ENCODE measurements around the gene LRRC59.
A peak's percentile ranks its signal among the peaks of the same experiment; 100 is the strongest.

Gene LRRC59

GRCh38 chr17:50361561-50362480 is 35.5 kb downstream of the LRRC59 start:
- peak; percentile 88 for DNase-seq (ENCODE audit: low spot score)

DNA sequence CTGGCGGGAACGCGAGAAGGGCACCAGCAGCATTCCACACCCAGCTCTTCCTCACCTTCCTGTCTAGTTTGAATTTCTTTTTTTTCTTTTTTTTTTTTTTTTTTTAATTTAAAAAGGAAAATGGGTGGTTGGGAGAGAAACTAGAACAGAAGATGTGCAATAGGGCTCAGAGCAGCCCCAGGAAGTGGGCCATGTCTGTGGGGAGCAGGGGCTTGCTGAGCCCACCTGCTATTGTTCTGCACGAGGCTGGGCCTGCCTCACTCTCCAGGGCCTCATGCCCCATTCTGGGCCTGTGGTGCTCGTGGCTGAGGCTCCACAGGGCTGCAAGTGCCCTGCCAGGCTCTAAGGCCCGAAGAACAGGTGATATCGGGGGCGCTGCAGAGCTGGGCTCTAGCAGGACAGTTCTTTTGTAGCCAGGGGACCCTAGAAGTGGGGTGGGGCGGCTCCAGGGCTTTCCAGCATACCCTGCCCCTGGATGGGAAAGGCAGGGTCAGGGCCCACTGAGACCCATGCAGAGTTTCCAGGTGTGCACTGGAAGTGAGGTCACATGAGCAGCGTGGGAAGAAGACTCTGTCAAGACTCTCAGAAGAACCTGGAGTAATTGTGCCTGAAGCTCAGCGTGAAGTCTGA is 36.7 kb downstream of the LRRC59 start:
- DNase-seq (ENCODE audit: low spot score): no peak

DNA sequence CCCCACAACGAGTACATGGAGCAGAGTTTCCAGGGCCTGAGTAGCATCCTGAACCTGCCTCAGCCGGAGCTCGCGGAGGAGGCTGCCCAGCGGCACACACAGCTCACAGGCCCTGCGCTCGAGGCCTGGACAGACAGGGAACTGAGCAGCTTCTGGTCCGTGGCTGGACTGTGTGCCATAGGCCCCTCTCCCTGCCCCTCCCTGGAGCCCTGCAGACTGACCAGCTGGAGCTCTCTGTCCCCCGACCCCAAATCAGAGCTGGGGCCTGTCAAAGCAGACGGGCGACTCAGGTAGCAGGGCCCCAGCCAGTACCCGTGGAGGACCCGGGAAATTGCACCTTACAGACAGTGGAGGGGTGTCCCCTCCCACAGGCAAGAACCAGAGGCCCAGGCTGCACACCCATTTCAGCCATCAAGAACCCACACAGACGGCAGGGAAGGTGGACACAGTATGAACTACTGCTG is 37.3 kb downstream of the LRRC59 start:
- DNase-seq (ENCODE audit: low spot score): no peak

- DNase-seq (ENCODE audit: low spot score): no peak
Observed at GRCh38 chr17:50359005-50359699, 38.2 kb downstream of the LRRC59 start.

GRCh38 chr17:50358177-50358576 is 39.1 kb downstream of the LRRC59 start:
- no peak for DNase-seq (ENCODE audit: low spot score)

DNA sequence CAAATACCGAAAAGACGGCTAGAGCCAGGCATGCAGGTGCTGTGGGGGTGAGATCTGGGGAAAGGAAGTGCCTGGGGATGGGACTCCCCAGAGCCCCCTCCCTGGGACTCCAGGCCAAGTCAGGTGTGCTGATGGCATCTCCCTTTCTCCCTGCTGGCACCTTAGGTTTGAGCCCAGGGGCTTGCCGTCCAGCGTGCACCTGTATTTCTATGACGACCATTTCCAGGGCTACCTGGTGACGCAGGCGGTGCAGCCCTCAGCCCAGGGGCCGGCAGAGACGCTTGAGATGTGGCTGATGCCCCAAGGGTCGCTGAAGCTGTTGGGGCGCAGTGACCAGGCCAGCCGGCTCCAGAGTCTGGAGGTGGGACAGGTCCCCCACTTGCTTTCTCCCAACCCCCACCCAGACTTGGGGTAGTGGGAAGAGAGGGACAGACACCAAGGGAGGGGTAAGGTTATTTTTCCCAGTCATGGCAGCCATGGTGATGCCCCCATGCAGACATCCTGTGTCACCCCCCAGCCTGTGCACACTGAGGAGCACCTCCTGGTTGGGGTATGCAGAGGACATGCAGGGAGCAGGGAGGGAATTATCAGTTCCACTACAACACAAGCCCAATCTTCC is 40.3 kb downstream of the LRRC59 start:
- no peak for DNase-seq (ENCODE audit: low spot score)

GRCh38 chr17:50356418-50356817 is 40.9 kb downstream of the LRRC59 start:
- DNase-seq (ENCODE audit: low spot score): no peak

DNA sequence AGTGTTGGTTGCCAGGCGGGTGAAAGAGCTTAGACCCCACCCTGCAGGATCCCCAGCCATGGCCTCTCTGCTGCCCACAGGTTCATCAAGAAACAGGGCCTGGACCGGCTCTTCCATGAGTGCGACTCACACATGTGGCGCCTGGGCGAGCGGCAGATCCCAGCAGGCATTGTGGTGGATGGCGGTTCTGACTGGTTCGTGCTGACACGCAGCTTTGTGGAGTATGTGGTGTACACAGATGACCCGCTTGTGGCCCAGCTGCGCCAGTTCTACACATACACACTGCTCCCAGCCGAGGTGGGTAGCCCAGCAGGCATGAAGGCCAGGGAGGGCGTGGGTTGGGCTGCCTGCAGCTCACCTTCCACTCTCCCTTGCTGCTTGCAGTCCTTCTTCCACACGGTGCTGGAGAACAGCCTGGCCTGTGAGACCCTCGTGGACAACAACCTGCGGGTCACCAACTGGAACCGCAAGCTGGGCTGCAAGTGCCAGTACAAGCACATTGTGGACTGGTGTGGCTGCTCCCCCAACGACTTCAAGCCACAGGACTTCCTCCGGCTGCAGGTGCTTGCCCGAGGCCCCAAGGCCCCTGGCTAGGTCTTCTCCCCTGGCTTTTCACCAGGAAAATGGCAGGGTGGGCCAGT is 41.5 kb downstream of the LRRC59 start:
- no peak for DNase-seq (ENCODE audit: low spot score)

- DNase-seq (ENCODE audit: low spot score): no peak
Observed at GRCh38 chr17:50355336-50355700, 42.0 kb downstream of the LRRC59 start.

DNA sequence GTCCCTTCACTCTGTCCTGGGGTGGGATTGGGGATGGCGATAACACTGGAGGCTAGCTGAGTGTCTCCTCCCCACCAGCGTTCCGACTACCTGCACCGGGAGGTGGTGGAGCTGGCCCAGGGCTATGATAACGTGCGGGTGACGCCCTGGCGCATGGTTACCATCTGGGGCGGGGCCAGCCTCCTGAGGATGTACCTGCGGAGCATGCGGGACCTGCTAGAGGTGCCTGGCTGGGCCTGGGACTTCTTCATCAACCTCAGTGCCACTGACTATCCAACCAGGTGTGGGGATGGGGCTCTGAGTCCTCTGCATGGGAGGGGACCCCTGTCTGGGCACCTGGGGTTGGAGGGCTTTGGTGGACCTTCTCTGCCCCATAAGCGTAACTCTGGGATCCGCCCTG is 42.5 kb downstream of the LRRC59 start:
- no peak for DNase-seq (ENCODE audit: low spot score)

- no peak for DNase-seq (ENCODE audit: low spot score)
Observed at GRCh38 chr17:50354198-50354597, 43.1 kb downstream of the LRRC59 start.

DNA sequence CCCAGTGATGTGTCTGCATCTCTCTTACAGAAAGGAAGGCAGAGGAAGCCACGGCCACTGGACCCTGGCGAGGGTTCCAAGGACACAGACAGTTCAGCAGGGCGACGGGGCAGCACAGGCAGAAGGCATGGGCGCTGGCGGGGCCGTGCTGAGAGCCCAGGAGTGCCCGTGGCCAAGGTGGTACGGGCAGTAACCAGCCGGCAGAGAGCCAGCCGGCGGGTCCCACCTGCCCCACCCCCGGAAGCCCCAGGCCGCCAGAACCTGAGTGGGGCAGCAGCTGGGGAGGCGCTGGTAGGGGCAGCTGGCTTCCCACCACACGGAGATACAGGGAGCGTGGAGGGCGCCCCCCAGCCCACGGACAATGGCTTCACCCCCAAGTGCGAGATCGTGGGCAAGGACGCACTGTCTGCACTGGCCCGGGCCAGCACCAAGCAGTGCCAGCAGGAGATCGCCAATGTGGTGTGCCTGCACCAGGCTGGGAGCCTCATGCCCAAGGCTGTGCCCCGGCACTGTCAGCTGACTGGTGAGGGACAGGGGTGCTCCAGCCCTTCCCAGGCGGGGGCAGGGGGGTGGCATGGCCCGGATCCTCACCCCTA is 43.6 kb downstream of the LRRC59 start:
- no peak for DNase-seq (ENCODE audit: low spot score)

GRCh38 chr17:50352693-50353599 is 44.4 kb downstream of the LRRC59 start:
- no peak for DNase-seq (ENCODE audit: low spot score)

DNA sequence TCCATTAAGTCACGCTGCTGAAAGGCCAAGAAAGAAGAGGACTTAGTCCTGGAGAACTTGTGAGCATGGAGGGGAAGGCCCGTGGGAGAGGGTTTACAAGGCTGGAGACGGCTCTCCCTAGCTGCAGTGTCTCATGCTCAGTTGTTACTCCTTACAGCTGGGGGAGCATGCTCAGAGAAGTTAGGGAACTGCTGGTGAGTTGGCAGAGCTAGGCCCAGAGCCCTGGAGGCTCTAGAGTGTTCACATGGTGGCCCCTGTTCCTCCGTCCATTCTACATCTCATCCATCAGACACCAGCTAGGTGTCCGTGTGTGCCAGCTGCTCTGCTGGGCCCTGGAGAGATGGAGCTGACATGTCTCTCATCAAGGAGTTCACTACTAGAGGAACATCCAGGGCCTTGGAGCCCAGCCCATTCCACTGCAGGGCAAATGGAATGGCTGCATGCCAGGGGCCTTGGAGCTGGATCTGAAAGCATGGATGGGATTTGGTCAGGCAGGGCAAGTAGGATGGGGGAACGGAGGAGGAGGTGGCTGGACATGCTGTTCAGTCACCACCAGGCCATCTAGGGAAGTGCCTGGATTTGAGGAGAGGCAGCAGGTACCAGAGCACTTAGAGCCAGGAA is 45.1 kb downstream of the LRRC59 start:
- no peak for DNase-seq (ENCODE audit: low spot score)

DNA sequence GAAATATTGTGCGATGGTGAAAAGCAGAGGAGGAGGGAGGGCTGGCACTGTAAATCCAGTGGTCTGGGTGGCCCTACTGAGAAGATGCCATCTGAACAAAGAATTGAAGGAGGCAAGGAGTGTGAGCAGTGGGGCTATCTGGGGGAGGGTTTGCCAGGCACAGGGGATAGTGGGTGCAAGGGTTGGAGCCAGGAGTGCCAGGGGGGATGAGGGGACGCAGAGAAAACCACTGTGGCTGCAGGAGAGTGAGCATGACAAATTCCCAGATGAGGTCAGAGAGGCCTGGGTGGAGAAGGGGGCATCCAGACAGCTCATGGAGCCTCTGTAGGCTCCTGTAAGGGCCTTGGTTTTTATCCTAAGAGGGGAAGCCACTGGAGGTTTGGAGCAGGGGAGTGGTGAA is 46.6 kb downstream of the LRRC59 start:
- DNase-seq (ENCODE audit: low spot score): no peak

- DNase-seq (ENCODE audit: low spot score): no peak
Observed at GRCh38 chr17:50349243-50349600, 48.1 kb downstream of the LRRC59 start.

DNA sequence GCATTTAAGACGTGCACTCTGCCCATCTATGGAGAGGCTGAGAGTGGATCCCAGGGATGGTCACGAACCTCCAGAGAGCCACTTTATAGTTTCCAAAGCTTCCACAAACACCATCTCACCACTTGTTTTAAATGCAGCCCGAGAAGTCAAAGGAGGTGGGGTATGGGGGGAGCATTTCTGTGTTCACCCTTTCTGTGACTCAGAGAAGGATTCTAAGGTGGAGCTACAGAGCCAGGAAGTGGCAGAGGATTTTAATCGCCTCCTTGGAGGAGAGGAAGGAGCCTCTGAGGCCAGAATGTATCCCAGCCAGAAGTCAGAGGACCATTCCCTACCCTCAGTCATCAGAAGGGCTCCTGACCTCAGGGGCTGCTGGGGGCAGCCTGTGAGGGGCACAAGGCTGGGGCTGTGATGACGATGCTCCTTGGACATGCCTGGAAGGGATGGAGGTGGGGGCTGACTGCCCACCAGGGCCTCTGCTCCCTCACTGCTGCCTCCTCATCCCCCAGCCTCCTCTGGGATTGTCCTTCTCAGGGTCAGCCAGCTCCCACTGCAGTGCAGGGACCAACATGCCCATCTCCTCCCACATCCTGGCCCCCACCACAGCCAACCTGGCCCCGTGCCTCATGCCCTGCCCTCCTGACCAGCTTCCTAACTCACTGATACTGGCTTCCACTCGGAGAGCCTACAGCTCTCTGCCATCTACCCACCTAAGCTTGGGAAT is 48.6 kb downstream of the LRRC59 start:
- peak; percentile 69 for DNase-seq (ENCODE audit: low spot score)

DNA sequence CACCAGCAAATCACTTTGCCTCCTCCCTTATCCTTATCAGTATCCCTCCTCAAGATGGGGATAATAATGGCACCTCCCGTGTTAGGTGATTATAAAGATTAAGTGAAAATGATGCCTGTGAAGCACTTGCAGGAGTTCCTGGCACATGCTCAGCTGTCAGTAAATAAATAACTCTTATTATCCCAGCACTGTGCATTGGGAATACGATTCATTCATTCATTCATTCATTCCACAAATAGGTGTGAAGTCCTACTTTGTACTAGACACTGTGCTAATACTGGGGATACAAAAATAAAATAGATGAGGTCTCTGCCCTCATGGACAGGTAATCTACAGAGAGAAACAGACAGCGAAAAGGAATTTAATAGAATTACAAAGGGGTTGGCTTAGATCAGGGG is 49.4 kb downstream of the LRRC59 start:
- DNase-seq (ENCODE audit: low spot score): no peak

- DNase-seq (ENCODE audit: low spot score): no peak
Observed at GRCh38 chr17:50347117-50347893, 50.0 kb downstream of the LRRC59 start.
